HepG2 (cell line): ENCODE results near the gene GOLGA6L9. TPM values are rescaled to one million over a fixed set of nuclear protein-coding genes. Genes with fewer than 3 reads are reported as not detected.
"Not testable (repeated sequence)": the region's sequence is repeated elsewhere in the genome, so short reads cannot be mapped to it uniquely, and the experiment has no call there.

ENCODE experiments used
- ATAC-seq: fragments of 200-7000 bp; cut with Tn5 transposase; 3 replicates; pipeline ENCODE4 v1.9.1; 2020; ENCODE audit warnings: mild to moderate bottlenecking, moderate library complexity
- BruUV-seq: library from RNA; stranded (reverse); fragments of 400-500 nt; replicated peaks from 2 replicates; lab custom pipeline; 2021; lab: Mats Ljungman, UMichigan
- CTCF ChIA-PET: fragments of 300-600 bp; formaldehyde crosslinking; extraction: SDS; loops from one replicate; lab custom pipeline; 2021; ENCODE audit warnings: low total read pairs, inconsistent platforms, low intra/inter-chr PET ratio; lab: Yijun Ruan, JAX
- POLR2A ChIA-PET: fragments of 350-600 bp; sonication (Branson Sonifier 250); formaldehyde crosslinking; loops from one replicate; lab custom pipeline; 2020; ENCODE audit warnings: antibody characterized with exemption, inconsistent platforms; lab: Yijun Ruan, JAX
- DNase-seq: peaks from one replicate; pipeline ENCODE4 v3.0.0-alpha.2; 2015; ENCODE audit warnings: low spot score
- FAIRE-seq: peaks from 3 replicates; lab custom pipeline; 2011; peaks lifted over from hg19 to GRCh38; lab: Jason Lieb, UNC
- H2AFZ ChIP-seq: one replicate; pipeline ENCODE4 v1.6.1; 2011; ENCODE audit warnings: low read length, inconsistent platforms
- H3K27ac ChIP-seq: fragments of 300-600 bp; 3 replicates; pipeline ENCODE4 v1.8.0; 2011; ENCODE audit warnings: mixed run types, mild to moderate bottlenecking, mixed read lengths, low read length, inconsistent platforms; ENCODE audit not compliant: insufficient read depth; ENCODE audit errors: extremely low read length
- H3K27me3 ChIP-seq, 2 experiments: fragments of 200-600 bp in 1 of 2; 2 replicates in 1 of 2; 3 replicates in 1 of 2; pipeline versions ENCODE4 v1.6.0 to v1.8.0; 2011; ENCODE audit warnings: low read length in 2 of 2, mild to moderate bottlenecking in 2 of 2, moderate library complexity in 2 of 2, inconsistent platforms in 1 of 2; ENCODE audit not compliant: insufficient read depth in 2 of 2, control insufficient read depth in 1 of 2
- H3K36me3 ChIP-seq, 2 experiments: fragments of 200-600 bp in 1 of 2; replicated peaks in 1 of 2; 2 replicates in 1 of 2; 3 replicates in 1 of 2; pipeline versions ENCODE4 v1.5.1 to v1.8.0; 2011; ENCODE audit warnings: low read length in 2 of 2, inconsistent platforms in 1 of 2; ENCODE audit not compliant: insufficient read depth in 2 of 2, control insufficient read depth in 1 of 2
- H3K4me1 ChIP-seq: 2 replicates; pipeline ENCODE4 v1.5.1; 2012; ENCODE audit warnings: low read length, inconsistent platforms; ENCODE audit not compliant: insufficient read depth
- H3K4me2 ChIP-seq: 2 replicates; pipeline ENCODE4 v1.6.0; 2011; ENCODE audit warnings: low read depth, low read length, inconsistent platforms
- H3K4me3 ChIP-seq, 3 experiments: fragments of 200-600 bp in 1 of 3; sonication (generic), shearing (Covaris generic) in 1 of 3; replicated peaks in 1 of 3; 2 replicates each; pipeline ENCODE4 v1.5.1; 2011 to 2016; ENCODE audit warnings: low read length in 3 of 3, inconsistent platforms in 2 of 3, low read depth in 2 of 3, mild to moderate bottlenecking in 2 of 3, control low read depth in 1 of 3, mixed read lengths in 1 of 3; ENCODE audit not compliant: insufficient read depth in 1 of 3
- H3K79me2 ChIP-seq: one replicate; pipeline ENCODE4 v1.6.1; 2011; ENCODE audit warnings: low read length, inconsistent platforms; ENCODE audit not compliant: insufficient read depth
- H3K9ac ChIP-seq: 2 replicates; pipeline ENCODE4 v1.6.0; 2011; ENCODE audit warnings: mild to moderate bottlenecking, low read depth, low read length, inconsistent platforms; ENCODE audit not compliant: insufficient read depth
- H3K9me3 ChIP-seq: 2 replicates; pipeline ENCODE4 v1.5.1; 2012; ENCODE audit warnings: mild to moderate bottlenecking, low read length
- H4K20me1 ChIP-seq: 2 replicates; pipeline ENCODE4 v1.6.0; 2011; ENCODE audit warnings: inconsistent platforms, mild to moderate bottlenecking, low read length, moderate library complexity; ENCODE audit not compliant: insufficient read depth
- WGBS: methylation state at CpG from one replicate; pipeline ENCODE4 v1.1.6; 2017; ENCODE audit warnings: low lambda C conversion rate; 5-methylcytosine and 5-hydroxymethylcytosine counted together
- in situ Hi-C: cut with HindIII; loops from 2 replicates; pipeline ENCODE4 v1.10.0; 2017; ENCODE audit warnings: low pct_unique_long_range_greater_than_20kb; ENCODE audit not compliant: extremely low pct_ligation_motif_present
- intact Hi-C: fragments of 100-400 bp; cut with micrococcal nuclease; formaldehyde crosslinking; loops from one replicate; pipeline ENCODE4 v1.10.0; 2022; ENCODE audit not compliant: unreplicated experiment
- polyA plus RNA-seq, 8 experiments: library from polyadenylated mRNA; depleted of rRNA in 3 of 8; stranded (reverse) in 7 of 8; unstranded in 1 of 8; fragments of >200 nt; fragmentation: Illumina TruSeq in 4 of 8; extraction: Trizol in 4 of 8; gene quantifications; 2 replicates each; pipeline versions ENCODE4 v1.2.1 to v1.2.3, GENCODE V29; 2011 to 2016; ENCODE audit warnings: low read depth in 4 of 8, missing spikeins in 1 of 8, mixed read lengths in 1 of 8; ENCODE audit not compliant: insufficient read depth in 1 of 8
- small RNA-seq, 3 experiments: library from RNA; depleted of rRNA; stranded (forward); fragments of <200 nt; gene quantifications; one replicate each; pipeline ENCODE3, GENCODE V24; 2012; ENCODE audit warnings: low read depth in 2 of 3, low replicate concordance in 1 of 3; ENCODE audit not compliant: insufficient read length in 3 of 3, insufficient read depth in 2 of 3
- total RNA-seq, 5 experiments: library from RNA; depleted of rRNA; stranded (reverse); fragments of >200 nt; fragmentation: Illumina TruSeq; extraction: Trizol; gene quantifications; 2 replicates each; pipeline ENCODE4 v1.2.3, GENCODE V29; 2016; ENCODE audit warnings: low read depth in 1 of 5

The GOLGA6L9 gene
- total and polyA plus RNA-seq, 2 of the 13 experiments (the other 11 are each of a cell fraction or from before 2014, with no cell fraction given): 2.2 to 4.0 TPM

DNA sequence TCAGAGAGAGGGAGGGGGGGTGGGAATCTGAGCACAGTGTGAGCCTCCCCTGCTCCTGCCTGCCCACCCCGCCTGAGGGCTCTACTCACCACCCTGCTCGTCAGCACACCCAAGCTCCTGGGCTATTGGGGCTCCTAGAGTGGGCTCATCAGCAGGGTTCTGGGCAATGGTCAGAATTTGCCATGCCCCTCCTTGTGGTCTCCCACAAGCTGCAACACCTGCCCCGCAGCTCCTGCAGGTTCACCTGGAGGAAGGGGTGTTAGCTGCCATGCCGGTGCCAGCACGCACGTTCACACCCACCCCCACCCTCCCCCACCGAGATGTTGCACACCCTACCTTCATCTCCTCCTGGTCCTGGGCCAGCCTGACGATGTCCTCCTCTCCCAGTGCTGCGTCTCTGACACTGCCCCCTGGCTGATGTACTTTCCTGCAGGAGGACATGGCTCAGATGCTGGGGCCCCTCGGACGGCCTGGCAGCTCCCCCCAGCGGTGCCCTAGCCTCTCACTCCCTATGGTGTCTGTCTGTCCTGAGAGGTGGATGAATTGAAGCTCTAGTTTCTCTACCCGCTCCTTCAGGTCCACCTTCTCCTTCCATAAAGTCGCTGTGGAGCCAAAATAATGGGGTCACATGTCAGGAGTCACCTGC, 47.2 kb downstream of the GOLGA6L9 start:
- intact Hi-C loops, H2AFZ ChIP-seq, FAIRE-seq: not testable (repeated sequence)

GRCh38 chr15:82477343-82478057, 47.9 kb downstream of the GOLGA6L9 start:
- BruUV-seq, POLR2A ChIA-PET, H4K20me1 ChIP-seq, ATAC-seq, H3K36me3 ChIP-seq, FAIRE-seq, CTCF ChIA-PET, in situ Hi-C loops, H3K9ac ChIP-seq, DNase-seq, H3K27me3 ChIP-seq, H3K79me2 ChIP-seq, H3K4me1 ChIP-seq, intact Hi-C loops, H3K27ac ChIP-seq, H3K4me3 ChIP-seq, H2AFZ ChIP-seq, H3K4me2 ChIP-seq, H3K9me3 ChIP-seq: not testable (repeated sequence)
- WGBS: 93% methylated on average over 9 of the region's 13 CpGs

More for the DNA sequence above, 47.2 kb downstream of the GOLGA6L9 start:
- BruUV-seq, H3K4me3 ChIP-seq, POLR2A ChIA-PET, H3K9ac ChIP-seq, H3K36me3 ChIP-seq, H3K27ac ChIP-seq, H3K79me2 ChIP-seq, CTCF ChIA-PET, H3K4me2 ChIP-seq, H4K20me1 ChIP-seq, H3K4me1 ChIP-seq, DNase-seq, in situ Hi-C loops, ATAC-seq, H3K9me3 ChIP-seq, H3K27me3 ChIP-seq: not testable (repeated sequence)
- WGBS: 91% methylated on average over 14 of the region's 14 CpGs

Small RNAs within 50 kb of the gene (small RNA-seq; reads per million reads assigned to genes)
- 0 reads per million in 3 experiments for gene AC245033.3

Other genes with a start within 250 kb of the GOLGA6L9 start
- 12.0 and 16.2 TPM in 2 replicates for gene EFL1, start 167.1 kb upstream of the GOLGA6L9 start, total RNA-seq (2016; rRNA removed; fragmentation: Illumina TruSeq; extraction: Trizol)
- gene EFL1, start 167.1 kb upstream of the GOLGA6L9 start, polyA plus RNA-seq (2011; rRNA removed): 6.3 and 6.4 TPM in 2 replicates
- 1.5 TPM in 1 of 2 replicates, not detected in the other for gene SAXO2, start 167.0 kb upstream of the GOLGA6L9 start, total RNA-seq (2016; rRNA removed; fragmentation: Illumina TruSeq; extraction: Trizol)
- 0.01 and 0.04 TPM in 2 replicates for gene SAXO2, start 167.0 kb upstream of the GOLGA6L9 start, polyA plus RNA-seq (2011; rRNA removed)
- gene GOLGA6L10, start 80.3 kb upstream of the GOLGA6L9 start, total RNA-seq (2016; rRNA removed; fragmentation: Illumina TruSeq; extraction: Trizol): 0.87 and 1.5 TPM in 2 replicates
- gene GOLGA6L10, start 80.3 kb upstream of the GOLGA6L9 start, polyA plus RNA-seq (2011; rRNA removed): 2.2 and 2.5 TPM in 2 replicates
- 2,570 and 3,054 TPM in 2 replicates for gene RPS17, start 110.6 kb downstream of the GOLGA6L9 start, total RNA-seq (2016; rRNA removed; fragmentation: Illumina TruSeq; extraction: Trizol)
- 4,585 and 5,021 TPM in 2 replicates for gene RPS17, start 110.6 kb downstream of the GOLGA6L9 start, polyA plus RNA-seq (2011; rRNA removed)
- 0.07 TPM in 1 of 2 replicates, not detected in the other for gene CPEB1, start 217.5 kb downstream of the GOLGA6L9 start, total RNA-seq (2016; rRNA removed; fragmentation: Illumina TruSeq; extraction: Trizol)
- gene CPEB1, start 217.5 kb downstream of the GOLGA6L9 start, polyA plus RNA-seq (2011; rRNA removed): 0.03 and 0.04 TPM in 2 replicates